ENCODE measurements around the gene HSF5.

HSF5 gene

DNA sequence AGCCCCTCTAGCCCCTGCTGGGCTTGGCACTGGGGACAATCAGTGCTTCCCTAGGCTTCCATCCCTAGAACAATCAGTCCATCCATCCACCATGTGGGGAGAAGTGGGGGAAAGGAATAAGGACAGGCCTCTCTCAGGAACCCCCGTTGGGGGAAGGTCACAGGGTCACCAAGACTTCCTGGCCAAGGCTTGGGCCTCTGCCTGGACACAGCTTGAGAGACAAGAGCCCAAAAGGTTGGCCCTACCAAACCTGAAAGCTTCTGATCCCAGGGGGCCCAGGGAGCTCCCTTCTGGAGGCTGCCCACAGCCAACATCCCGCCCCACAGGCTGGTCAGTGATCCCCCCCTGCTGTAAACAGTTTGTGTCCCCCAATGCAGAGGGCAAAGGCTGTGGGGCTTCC, 42.4 kb upstream of the HSF5 start:
- peaks cover 58% of the 10 kb centered on the region for H3K4me1 ChIP-seq (ENCODE audit: control insufficient read depth, insufficient read depth, low read length)
- H3K36me3 ChIP-seq (ENCODE audit: control insufficient read depth, insufficient read depth, low read length), result no peaks in the 10 kb centered on the region
- peak overlapping the region; percentile 82; the same call in 1 of the 2 replicates for H3K4me3 ChIP-seq (ENCODE audit: low read depth, low read length)
- H3K9me3 ChIP-seq (ENCODE audit: control insufficient read depth, insufficient read depth, low read depth, low read length), result no peaks in the 10 kb centered on the region
- peaks cover 29% of the 10 kb centered on the region for H3K27me3 ChIP-seq (ENCODE audit: control insufficient read depth, insufficient read depth, low read length)
- H3K9ac ChIP-seq (ENCODE audit: low read length), result no peak overlapping the region
- H3K27ac ChIP-seq (ENCODE audit: low read depth, low read length), result no peak overlapping the region

DNA sequence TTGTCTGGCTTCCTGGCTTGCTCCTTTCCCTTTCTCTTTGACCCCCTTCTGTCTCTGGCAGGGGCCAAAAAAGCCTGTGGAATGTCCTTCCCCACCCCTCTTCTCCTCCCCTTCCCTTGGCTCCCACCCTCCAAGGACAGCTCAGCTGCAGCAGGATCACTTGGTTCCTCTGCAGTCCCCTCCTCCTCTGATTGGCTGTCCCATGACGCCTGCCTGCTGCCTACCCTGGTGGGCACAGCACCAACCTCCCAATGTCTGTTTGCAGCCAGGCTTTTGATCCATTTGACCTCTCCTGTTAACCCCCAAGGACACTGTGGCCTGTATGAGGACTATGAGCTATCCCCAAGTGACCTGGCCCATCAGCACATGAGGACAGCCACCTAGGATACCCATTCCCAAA, 41.1 kb upstream of the HSF5 start:
- peaks cover 58% of the 10 kb centered on the region for H3K4me1 ChIP-seq (ENCODE audit: control insufficient read depth, insufficient read depth, low read length)
- H3K4me3 ChIP-seq (ENCODE audit: low read depth, low read length), result no peak overlapping the region
- no peaks in the 10 kb centered on the region for H3K36me3 ChIP-seq (ENCODE audit: control insufficient read depth, insufficient read depth, low read length)
- H3K9ac ChIP-seq (ENCODE audit: low read length), result no peak overlapping the region
- no peaks in the 10 kb centered on the region for H3K9me3 ChIP-seq (ENCODE audit: control insufficient read depth, insufficient read depth, low read depth, low read length)
- no peak overlapping the region for H3K27ac ChIP-seq (ENCODE audit: low read depth, low read length)
- H3K27me3 ChIP-seq (ENCODE audit: control insufficient read depth, insufficient read depth, low read length), result peaks cover 27% of the 10 kb centered on the region

DNA sequence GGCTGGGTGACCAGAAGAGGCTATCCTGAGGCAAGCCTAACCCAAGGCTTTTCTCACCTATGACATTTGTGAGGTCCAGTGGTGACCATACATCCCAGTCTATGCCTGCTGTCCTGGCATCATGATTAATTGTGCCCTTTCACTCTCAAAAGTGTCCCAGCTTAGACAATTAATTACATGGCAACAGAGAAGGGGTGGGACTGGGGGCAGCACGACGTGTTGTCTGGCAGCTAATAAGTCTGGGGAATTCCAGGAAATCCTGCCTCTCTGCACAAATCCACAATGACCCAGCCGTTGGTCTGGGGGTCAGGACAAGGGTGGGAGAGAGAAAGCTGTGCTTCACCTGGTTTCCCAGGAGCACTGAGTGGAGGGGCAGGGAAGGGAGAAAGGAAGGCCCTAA, 40.2 kb upstream of the HSF5 start:
- H3K9ac ChIP-seq (ENCODE audit: low read length), result no peak overlapping the region
- H3K27me3 ChIP-seq (ENCODE audit: control insufficient read depth, insufficient read depth, low read length), result peaks cover 27% of the 10 kb centered on the region
- H3K4me1 ChIP-seq (ENCODE audit: control insufficient read depth, insufficient read depth, low read length), result peaks cover 58% of the 10 kb centered on the region
- no peak overlapping the region for H3K27ac ChIP-seq (ENCODE audit: low read depth, low read length)
- H3K9me3 ChIP-seq (ENCODE audit: control insufficient read depth, insufficient read depth, low read depth, low read length), result no peaks in the 10 kb centered on the region
- H3K36me3 ChIP-seq (ENCODE audit: control insufficient read depth, insufficient read depth, low read length), result no peaks in the 10 kb centered on the region
- H3K4me3 ChIP-seq (ENCODE audit: low read depth, low read length), result no peak overlapping the region

DNA sequence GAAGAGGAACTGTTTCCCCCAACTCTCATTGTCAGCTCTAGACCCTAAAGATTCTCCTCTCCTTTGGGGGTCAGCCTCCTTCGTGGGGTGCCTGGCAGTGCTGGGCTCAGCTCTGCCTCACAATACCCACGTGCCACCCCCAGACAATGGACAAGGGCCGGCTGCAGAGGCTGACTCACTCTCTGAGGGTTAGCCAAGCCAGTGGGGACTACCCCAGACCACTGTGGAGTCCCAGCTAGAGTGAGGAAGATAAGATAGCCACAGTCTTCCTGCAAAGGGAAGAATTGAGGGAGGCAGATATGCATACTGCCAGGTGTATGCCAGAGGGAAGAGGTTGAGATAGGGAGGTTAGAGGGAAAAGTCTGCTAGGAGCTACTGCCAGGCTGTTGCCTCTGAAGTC, 39.7 kb upstream of the HSF5 start:
- H3K9ac ChIP-seq (ENCODE audit: low read length), result peak overlapping the region; percentile 43
- H3K27ac ChIP-seq (ENCODE audit: low read depth, low read length), result no peak overlapping the region
- H3K9me3 ChIP-seq (ENCODE audit: control insufficient read depth, insufficient read depth, low read depth, low read length), result no peaks in the 10 kb centered on the region
- H3K36me3 ChIP-seq (ENCODE audit: control insufficient read depth, insufficient read depth, low read length), result no peaks in the 10 kb centered on the region
- H3K27me3 ChIP-seq (ENCODE audit: control insufficient read depth, insufficient read depth, low read length), result peaks cover 22% of the 10 kb centered on the region
- no peak overlapping the region for H3K4me3 ChIP-seq (ENCODE audit: low read depth, low read length)
- H3K4me1 ChIP-seq (ENCODE audit: control insufficient read depth, insufficient read depth, low read length), result peaks cover 54% of the 10 kb centered on the region

DNA sequence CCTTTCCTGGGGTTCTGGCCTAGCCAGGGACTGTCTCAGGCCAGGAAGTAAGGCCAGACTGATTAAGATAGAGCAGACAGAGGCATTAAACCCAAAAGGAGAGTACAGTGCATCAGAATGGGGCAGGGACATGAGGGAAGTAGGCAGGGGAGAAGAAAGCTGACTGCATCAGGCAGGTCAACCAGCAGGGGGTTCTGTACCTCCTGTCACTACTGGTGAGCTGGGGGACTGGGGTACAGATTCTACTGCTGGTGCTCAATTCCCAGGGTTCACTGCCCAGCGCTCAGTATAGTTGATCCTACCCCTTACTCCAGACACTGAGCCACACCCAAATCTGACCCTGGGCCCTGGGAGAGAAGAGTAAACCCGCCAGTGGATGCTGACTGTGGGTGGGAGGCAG, 39.1 kb upstream of the HSF5 start:
- H3K4me3 ChIP-seq (ENCODE audit: low read depth, low read length), result no peak overlapping the region
- H3K27me3 ChIP-seq (ENCODE audit: control insufficient read depth, insufficient read depth, low read length), result peaks cover 16% of the 10 kb centered on the region
- H3K9ac ChIP-seq (ENCODE audit: low read length), result no peak overlapping the region
- peaks cover 47% of the 10 kb centered on the region for H3K4me1 ChIP-seq (ENCODE audit: control insufficient read depth, insufficient read depth, low read length)
- no peak overlapping the region for H3K27ac ChIP-seq (ENCODE audit: low read depth, low read length)
- no peaks in the 10 kb centered on the region for H3K9me3 ChIP-seq (ENCODE audit: control insufficient read depth, insufficient read depth, low read depth, low read length)
- H3K36me3 ChIP-seq (ENCODE audit: control insufficient read depth, insufficient read depth, low read length), result no peaks in the 10 kb centered on the region

DNA sequence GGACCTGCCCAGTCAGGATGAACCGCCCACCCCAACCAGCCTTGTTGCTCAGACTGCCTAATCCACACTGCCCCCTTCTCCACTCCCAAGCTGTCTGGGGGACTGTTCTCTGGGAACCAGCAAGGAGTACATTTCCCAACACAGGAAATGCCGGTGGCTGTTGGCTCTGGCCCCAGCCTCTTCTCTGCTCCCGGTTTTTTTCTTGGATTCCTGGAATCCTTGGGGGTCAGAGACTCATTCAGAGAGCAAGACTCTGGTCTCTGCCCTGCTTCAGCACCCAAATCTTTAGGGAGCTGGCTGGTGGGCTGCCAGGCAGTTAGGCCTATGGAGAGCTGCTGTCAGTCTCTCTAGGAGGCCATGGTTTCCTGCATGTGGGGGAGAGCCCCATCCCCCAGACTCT, 37.0 kb upstream of the HSF5 start:
- peaks cover 38% of the 10 kb centered on the region for H3K4me1 ChIP-seq (ENCODE audit: control insufficient read depth, insufficient read depth, low read length)
- H3K9ac ChIP-seq (ENCODE audit: low read length), result no peak overlapping the region
- H3K9me3 ChIP-seq (ENCODE audit: control insufficient read depth, insufficient read depth, low read depth, low read length), result no peaks in the 10 kb centered on the region
- no peaks in the 10 kb centered on the region for H3K36me3 ChIP-seq (ENCODE audit: control insufficient read depth, insufficient read depth, low read length)
- H3K4me3 ChIP-seq (ENCODE audit: low read depth, low read length), result no peak overlapping the region
- no peaks in the 10 kb centered on the region for H3K27me3 ChIP-seq (ENCODE audit: control insufficient read depth, insufficient read depth, low read length)
- H3K27ac ChIP-seq (ENCODE audit: low read depth, low read length), result no peak overlapping the region

DNA sequence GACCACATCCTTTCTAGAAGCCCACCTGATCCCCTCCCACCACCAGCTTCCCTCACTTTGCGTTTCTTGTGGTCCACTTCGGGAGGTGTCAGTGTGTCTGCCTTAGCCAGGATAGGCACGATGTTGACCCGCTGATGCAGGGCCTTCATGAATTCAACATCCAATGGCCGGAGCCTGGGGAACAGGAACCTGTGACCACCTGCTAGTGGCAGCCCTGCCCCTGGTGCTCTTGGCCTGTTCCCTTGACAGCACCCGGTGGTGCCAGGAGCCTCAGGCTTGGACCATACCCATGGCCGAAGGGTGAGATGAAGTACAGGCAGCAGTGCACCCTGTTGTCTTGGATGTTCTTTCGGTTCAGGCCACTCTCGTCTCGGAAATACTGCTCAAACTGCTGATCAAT, 33.5 kb upstream of the HSF5 start:
- H3K36me3 ChIP-seq (ENCODE audit: control insufficient read depth, insufficient read depth, low read length), result no peaks in the 10 kb centered on the region
- no peaks in the 10 kb centered on the region for H3K27me3 ChIP-seq (ENCODE audit: control insufficient read depth, insufficient read depth, low read length)
- no peak overlapping the region for H3K9ac ChIP-seq (ENCODE audit: low read length)
- H3K27ac ChIP-seq (ENCODE audit: low read depth, low read length), result no peak overlapping the region
- H3K4me3 ChIP-seq (ENCODE audit: low read depth, low read length), result no peak overlapping the region
- no peaks in the 10 kb centered on the region for H3K9me3 ChIP-seq (ENCODE audit: control insufficient read depth, insufficient read depth, low read depth, low read length)
- peaks cover 19% of the 10 kb centered on the region for H3K4me1 ChIP-seq (ENCODE audit: control insufficient read depth, insufficient read depth, low read length)

DNA sequence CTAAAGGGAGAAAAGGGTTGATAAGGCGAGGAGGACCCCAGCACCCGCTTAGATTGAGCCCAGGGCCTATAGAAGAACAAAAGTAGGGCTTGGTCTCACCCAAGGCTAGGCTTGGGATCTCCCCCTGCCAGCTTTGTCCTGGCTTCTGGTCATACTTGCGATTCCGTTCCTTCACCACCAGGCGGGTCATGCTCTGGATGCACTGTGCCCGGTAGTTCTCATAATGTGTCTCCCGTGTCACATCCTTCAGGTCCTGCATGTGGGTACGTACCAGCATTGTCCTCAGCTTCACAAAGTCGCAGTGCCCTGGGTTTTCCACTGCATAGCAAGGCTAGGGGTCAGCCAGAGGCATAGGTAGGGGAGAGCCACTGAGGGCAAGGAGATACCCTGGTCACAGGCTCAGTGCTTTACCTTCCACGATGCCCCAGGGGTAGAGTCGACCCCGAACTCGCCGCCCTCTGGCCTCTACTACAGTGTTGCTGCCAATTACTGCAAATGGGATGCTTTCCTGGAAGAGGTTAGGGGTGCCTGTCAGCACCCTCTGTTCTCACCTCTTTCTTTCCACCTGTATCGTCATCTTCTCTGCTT, 32.7 kb upstream of the HSF5 start:
- no peaks in the 10 kb centered on the region for H3K36me3 ChIP-seq (ENCODE audit: control insufficient read depth, insufficient read depth, low read length)
- H3K4me3 ChIP-seq (ENCODE audit: low read depth, low read length), result no peak overlapping the region
- peaks cover 19% of the 10 kb centered on the region for H3K4me1 ChIP-seq (ENCODE audit: control insufficient read depth, insufficient read depth, low read length)
- no peak overlapping the region for H3K27ac ChIP-seq (ENCODE audit: low read depth, low read length)
- H3K9me3 ChIP-seq (ENCODE audit: control insufficient read depth, insufficient read depth, low read depth, low read length), result no peaks in the 10 kb centered on the region
- H3K9ac ChIP-seq (ENCODE audit: low read length), result no peak overlapping the region
- no peaks in the 10 kb centered on the region for H3K27me3 ChIP-seq (ENCODE audit: control insufficient read depth, insufficient read depth, low read length)

DNA sequence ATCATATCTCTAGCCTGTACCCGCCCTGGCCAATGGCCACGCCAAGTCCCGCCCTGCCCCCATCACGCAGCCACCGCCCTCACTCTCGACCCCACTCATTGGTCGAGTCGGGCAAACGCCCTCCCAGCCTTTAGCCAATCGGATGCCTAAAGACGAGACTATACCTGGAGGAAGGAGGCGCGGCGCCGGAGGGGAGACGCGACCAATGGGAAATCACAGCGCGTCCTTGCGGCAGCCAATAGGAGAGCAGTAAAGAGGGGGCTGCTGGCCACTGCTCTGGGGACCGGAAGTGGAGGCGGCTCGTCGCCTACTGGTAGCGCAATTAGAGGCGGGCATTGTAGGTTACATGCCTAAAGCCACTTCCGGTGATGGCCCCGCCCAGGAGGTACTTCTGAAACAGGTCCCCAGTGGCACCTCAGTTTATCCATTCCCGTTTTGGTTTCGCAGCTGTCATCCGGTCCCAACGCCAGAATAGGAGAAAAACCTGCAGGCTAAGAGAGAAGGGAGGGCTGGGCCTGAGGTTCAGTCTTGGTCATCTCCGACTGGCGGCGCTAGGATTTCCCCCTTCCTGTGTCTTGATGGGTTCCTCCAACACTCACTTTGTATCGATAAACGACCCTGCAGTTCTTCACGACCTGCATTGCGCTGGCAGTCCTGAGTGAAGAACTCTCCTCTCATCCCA, 29.9 kb upstream of the HSF5 start:
- H3K27me3 ChIP-seq (ENCODE audit: control insufficient read depth, insufficient read depth, low read length), result no peaks in the 10 kb centered on the region
- no peaks in the 10 kb centered on the region for H3K9me3 ChIP-seq (ENCODE audit: control insufficient read depth, insufficient read depth, low read depth, low read length)
- H3K36me3 ChIP-seq (ENCODE audit: control insufficient read depth, insufficient read depth, low read length), result no peaks in the 10 kb centered on the region
- peaks cover 13% of the 10 kb centered on the region; the same call in 1 of the 2 replicates for H3K4me1 ChIP-seq (ENCODE audit: control insufficient read depth, insufficient read depth, low read length)
- H3K27ac ChIP-seq (ENCODE audit: low read depth, low read length), result peak overlapping the region; percentile 8; the same call in 1 of the 2 replicates
- peak overlapping the region; percentile 72 for H3K9ac ChIP-seq (ENCODE audit: low read length)
- peak overlapping the region; percentile 87 for H3K4me3 ChIP-seq (ENCODE audit: low read depth, low read length)

DNA sequence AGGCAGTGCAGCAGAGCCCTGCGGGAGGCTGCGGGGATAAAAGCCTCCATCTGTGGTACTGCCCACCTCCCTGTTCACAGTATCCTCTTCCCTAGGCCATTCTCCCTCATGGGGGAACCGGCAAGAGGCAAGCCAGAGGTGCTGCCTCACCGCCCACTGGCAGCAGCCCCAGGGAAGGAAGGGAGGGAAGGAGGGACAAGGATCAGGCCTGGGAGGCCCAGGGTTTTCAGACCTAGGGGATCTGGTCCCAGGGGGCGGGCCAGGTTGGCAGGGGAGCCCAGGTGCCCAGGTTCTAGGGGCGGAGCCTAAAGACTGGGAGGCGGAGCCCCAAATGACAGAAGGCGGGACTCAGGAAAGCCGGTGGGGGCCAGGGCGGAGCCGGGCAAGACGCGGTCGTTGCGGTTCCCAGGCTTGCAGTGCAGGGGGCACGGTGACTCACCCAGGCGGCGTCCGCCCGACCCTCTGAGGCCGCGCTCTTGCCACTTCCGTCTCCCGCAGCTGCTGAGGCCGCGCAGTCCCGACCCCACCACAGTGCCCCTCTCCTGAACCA, 29.2 kb upstream of the HSF5 start:
- Histone ChIP-seq H3K27me3 (ENCODE audit: control insufficient read depth, insufficient read depth, low read length) (no peaks in the 10 kb centered on the region), H3K9me3 (ENCODE audit: control insufficient read depth, insufficient read depth, low read depth, low read length) (no peaks in the 10 kb centered on the region), H3K4me1 (ENCODE audit: control insufficient read depth, insufficient read depth, low read length) (peaks cover 13% of the 10 kb centered on the region; the same call in 1 of the 2 replicates), H3K36me3 (ENCODE audit: control insufficient read depth, insufficient read depth, low read length) (peaks cover 2% of the 10 kb centered on the region), H3K27ac (ENCODE audit: low read depth, low read length) (peak overlapping the region; percentile 52; the same call in 1 of the 2 replicates), H3K4me3 (ENCODE audit: low read depth, low read length) (peak overlapping the region; percentile 80), H3K9ac (ENCODE audit: low read length) (peak overlapping the region; percentile 63)

DNA sequence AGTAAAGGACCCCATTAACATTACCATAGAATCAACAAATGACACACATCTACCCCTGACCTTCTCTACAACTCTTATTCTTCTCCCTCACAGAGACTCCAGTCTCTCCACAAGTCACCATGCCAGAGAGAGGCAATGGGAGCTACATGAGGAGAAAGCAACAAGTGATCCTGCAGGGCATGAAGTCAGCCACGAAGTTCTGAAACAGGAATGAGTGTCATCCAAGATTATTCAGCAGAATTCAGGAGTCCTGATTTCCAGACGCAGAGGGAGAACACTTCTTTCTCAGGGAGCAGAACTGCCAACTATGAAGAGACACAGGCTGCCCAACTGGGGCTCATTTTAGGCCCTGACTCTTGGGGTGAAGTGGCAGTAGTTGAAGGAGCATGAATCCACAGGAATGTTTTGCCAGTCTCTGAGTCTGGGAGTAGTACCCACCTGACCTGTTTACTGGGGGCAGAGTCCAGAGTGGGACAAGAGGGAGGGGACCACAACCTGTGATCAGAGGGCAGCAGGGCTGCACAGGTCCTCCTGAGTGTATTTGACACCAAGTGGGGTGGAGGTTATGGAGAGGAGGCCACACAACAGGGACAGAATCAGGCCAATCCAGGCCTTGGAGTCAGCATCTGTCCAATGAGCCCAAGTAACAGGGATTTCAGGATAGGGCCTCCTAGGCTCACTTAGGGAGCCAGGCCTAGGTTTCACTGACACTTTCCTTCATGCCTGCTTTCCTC, 28.6 kb upstream of the HSF5 start:
- H3K9ac ChIP-seq (ENCODE audit: low read length), result peak overlapping the region; percentile 63
- H3K36me3 ChIP-seq (ENCODE audit: control insufficient read depth, insufficient read depth, low read length), result peaks cover 8% of the 10 kb centered on the region
- peak overlapping the region; percentile 52; the same call in 1 of the 2 replicates for H3K27ac ChIP-seq (ENCODE audit: low read depth, low read length)
- no peaks in the 10 kb centered on the region for H3K9me3 ChIP-seq (ENCODE audit: control insufficient read depth, insufficient read depth, low read depth, low read length)
- H3K4me1 ChIP-seq (ENCODE audit: control insufficient read depth, insufficient read depth, low read length), result peaks cover 13% of the 10 kb centered on the region; the same call in 1 of the 2 replicates
- H3K27me3 ChIP-seq (ENCODE audit: control insufficient read depth, insufficient read depth, low read length), result no peaks in the 10 kb centered on the region
- H3K4me3 ChIP-seq (ENCODE audit: low read depth, low read length), result peak overlapping the region; percentile 80
